Astrocyte (in vitro differentiated cells and primary cell): Measurements from ENCODE around the gene KRTAP5-1. TPM values are rescaled to one million over a fixed set of nuclear protein-coding genes. Genes with fewer than 3 reads are reported as not detected.
A peak's percentile ranks its signal among the peaks of the same experiment; 100 is the strongest.

Experiments
- DNase-seq: peaks from one replicate; pipeline ENCODE4 v3.0.0-alpha.2; 2010; ENCODE audit warnings: low read depth
- FAIRE-seq: peaks from 2 replicates; lab custom pipeline; 2011; peaks lifted over from hg19 to GRCh38; lab: Jason Lieb, UNC
- H2AFZ ChIP-seq: 2 replicates; pipeline ENCODE4 v1.6.0; 2012; ENCODE audit warnings: low read depth, low read length, inconsistent platforms
- H3K27ac ChIP-seq: 2 replicates; pipeline ENCODE4 v1.5.1; 2011; ENCODE audit warnings: low read depth, low read length, inconsistent platforms
- H3K27me3 ChIP-seq: 2 replicates; pipeline ENCODE4 v1.6.0; 2011; ENCODE audit warnings: low read length, inconsistent platforms; ENCODE audit not compliant: insufficient read depth
- H3K36me3 ChIP-seq: 2 replicates; pipeline ENCODE4 v1.5.1; 2011; ENCODE audit warnings: low read length, inconsistent platforms; ENCODE audit not compliant: insufficient read depth
- H3K4me1 ChIP-seq: 2 replicates; pipeline ENCODE4 v1.5.1; 2011; ENCODE audit warnings: low read length, inconsistent platforms; ENCODE audit not compliant: insufficient read depth
- H3K4me2 ChIP-seq: 2 replicates; pipeline ENCODE4 v1.6.0; 2012; ENCODE audit warnings: low read length, inconsistent platforms
- H3K4me3 ChIP-seq: 2 replicates; pipeline ENCODE4 v1.5.1; 2011; ENCODE audit warnings: low read depth, mild to moderate bottlenecking, low read length, inconsistent platforms; ENCODE audit not compliant: insufficient read depth
- H3K79me2 ChIP-seq: 2 replicates; pipeline ENCODE4 v1.6.0; 2012; ENCODE audit warnings: mild to moderate bottlenecking, low read length, inconsistent platforms; ENCODE audit not compliant: insufficient read depth
- H3K9ac ChIP-seq: 2 replicates; pipeline ENCODE4 v1.6.0; 2012; ENCODE audit warnings: mild to moderate bottlenecking, low read length, inconsistent platforms
- H3K9me3 ChIP-seq: 2 replicates; pipeline ENCODE4 v1.5.1; 2012; ENCODE audit warnings: low read depth, mild to moderate bottlenecking, low read length, inconsistent platforms; ENCODE audit not compliant: insufficient read depth
- H4K20me1 ChIP-seq: 2 replicates; pipeline ENCODE4 v1.6.0; 2012; ENCODE audit warnings: low read length, inconsistent platforms; ENCODE audit not compliant: insufficient read depth
- H3K27ac Mint-ChIP-seq: one replicate; pipeline ENCODE4 v1.8.0; 2021; ENCODE audit warnings: mild to moderate bottlenecking, mixed read lengths; ENCODE audit not compliant: unreplicated experiment
- H3K27me3 Mint-ChIP-seq: one replicate; pipeline ENCODE4 v1.8.0; 2021; ENCODE audit warnings: low read depth, mixed read lengths; ENCODE audit not compliant: unreplicated experiment
- H3K36me3 Mint-ChIP-seq: one replicate; pipeline ENCODE4 v1.8.0; 2021; ENCODE audit warnings: low read depth, mixed read lengths; ENCODE audit not compliant: unreplicated experiment
- H3K4me1 Mint-ChIP-seq: one replicate; pipeline ENCODE4 v1.8.0; 2021; ENCODE audit warnings: low read depth, mixed read lengths; ENCODE audit not compliant: unreplicated experiment
- H3K4me3 Mint-ChIP-seq: one replicate; pipeline ENCODE4 v1.8.0; 2021; ENCODE audit warnings: mild to moderate bottlenecking, moderate library complexity, mixed read lengths; ENCODE audit not compliant: unreplicated experiment
- H3K9me3 Mint-ChIP-seq: one replicate; pipeline ENCODE4 v1.8.0; 2021; ENCODE audit warnings: mild to moderate bottlenecking, mixed read lengths; ENCODE audit not compliant: unreplicated experiment
- EZH2 ChIP-seq: IDR thresholded peaks from 2 replicates; pipeline ENCODE4 v1.6.1; 2012; ENCODE audit warnings: mild to moderate bottlenecking, low read length, inconsistent platforms; ENCODE audit not compliant: insufficient read depth
- total RNA-seq: library from RNA; stranded (reverse); gene quantifications from 2 replicates; pipeline ENCODE4 v1.2.1, GENCODE V29; 2021
- TF ChIP-seq, protein P1 (sequence below): IDR thresholded peaks from 2 replicates; pipeline ENCODE4 v1.5.1; 2011; ENCODE audit warnings: low read depth, mild to moderate bottlenecking, inconsistent platforms, low read length, moderate library complexity; ENCODE audit not compliant: insufficient read depth

KRTAP5-1 gene
- total RNA-seq, 1 donor from 2014 or later, result not detected

DNA sequence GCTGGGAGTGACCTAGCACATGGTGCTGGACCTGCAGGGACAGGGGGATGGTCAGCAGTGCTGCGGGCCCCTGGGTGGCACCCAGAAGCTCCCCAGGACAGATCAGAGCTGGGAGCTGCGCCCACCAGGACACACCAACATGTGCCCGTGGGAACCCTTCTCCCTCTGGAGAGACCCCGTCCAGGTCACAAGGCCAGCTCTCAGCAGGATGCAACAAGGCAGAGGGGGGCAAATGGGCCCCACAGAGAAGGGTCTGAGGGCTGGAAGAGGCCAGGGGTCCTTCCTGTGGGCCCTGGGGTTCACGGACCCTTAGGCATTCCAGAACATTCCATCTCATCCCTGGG, 19.2 kb downstream of the KRTAP5-1 start:
- Histone ChIP-seq H3K4me1 (peaks cover 15% of the 10 kb centered on the region), H3K36me3 (no peaks in the 10 kb centered on the region), H3K4me2 (no peak overlapping the region), H2AFZ (no peak overlapping the region), H3K79me2 (peaks cover 65% of the 10 kb centered on the region), H3K9me3 (no peaks in the 10 kb centered on the region), H3K27ac (no peak overlapping the region), H3K9ac (no peak overlapping the region), H3K27me3 (no peaks in the 10 kb centered on the region), H3K4me3 (no peak overlapping the region), H4K20me1 (peaks cover 96% of the 10 kb centered on the region)
- Mint-ChIP-seq H3K9me3 (no peaks in the 10 kb centered on the region), H3K4me3 (no peak overlapping the region), H3K27me3 (no peaks in the 10 kb centered on the region), H3K4me1 (peaks cover 7% of the 10 kb centered on the region), H3K27ac (no peak overlapping the region), H3K36me3 (peaks cover 3% of the 10 kb centered on the region)
- FAIRE-seq (no peak), DNase-seq (no peak)
- TF ChIP-seq, protein P1, sequence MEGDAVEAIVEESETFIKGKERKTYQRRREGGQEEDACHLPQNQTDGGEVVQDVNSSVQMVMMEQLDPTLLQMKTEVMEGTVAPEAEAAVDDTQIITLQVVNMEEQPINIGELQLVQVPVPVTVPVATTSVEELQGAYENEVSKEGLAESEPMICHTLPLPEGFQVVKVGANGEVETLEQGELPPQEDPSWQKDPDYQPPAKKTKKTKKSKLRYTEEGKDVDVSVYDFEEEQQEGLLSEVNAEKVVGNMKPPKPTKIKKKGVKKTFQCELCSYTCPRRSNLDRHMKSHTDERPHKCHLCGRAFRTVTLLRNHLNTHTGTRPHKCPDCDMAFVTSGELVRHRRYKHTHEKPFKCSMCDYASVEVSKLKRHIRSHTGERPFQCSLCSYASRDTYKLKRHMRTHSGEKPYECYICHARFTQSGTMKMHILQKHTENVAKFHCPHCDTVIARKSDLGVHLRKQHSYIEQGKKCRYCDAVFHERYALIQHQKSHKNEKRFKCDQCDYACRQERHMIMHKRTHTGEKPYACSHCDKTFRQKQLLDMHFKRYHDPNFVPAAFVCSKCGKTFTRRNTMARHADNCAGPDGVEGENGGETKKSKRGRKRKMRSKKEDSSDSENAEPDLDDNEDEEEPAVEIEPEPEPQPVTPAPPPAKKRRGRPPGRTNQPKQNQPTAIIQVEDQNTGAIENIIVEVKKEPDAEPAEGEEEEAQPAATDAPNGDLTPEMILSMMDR, result no peak
- TF ChIP-seq EZH2, result no peak

- H3K9me3 ChIP-seq, result no peaks in the 10 kb centered on the region
- peaks cover 60% of the 10 kb centered on the region for H3K79me2 ChIP-seq
- Mint-ChIP-seq H3K27ac (no peak overlapping the region), H3K27me3 (no peaks in the 10 kb centered on the region), H3K36me3 (peaks cover 3% of the 10 kb centered on the region), H3K9me3 (no peaks in the 10 kb centered on the region), H3K4me1 (peaks cover 7% of the 10 kb centered on the region), H3K4me3 (no peak overlapping the region)
- FAIRE-seq (no peak), DNase-seq (no peak)
- TF ChIP-seq, protein P1, result no peak
- no peak for TF ChIP-seq EZH2
- H3K27ac ChIP-seq, result no peak overlapping the region
- H3K4me1 ChIP-seq, result peaks cover 15% of the 10 kb centered on the region
- H3K4me3 ChIP-seq, result no peak overlapping the region
- H2AFZ ChIP-seq, result no peak overlapping the region
- H3K4me2 ChIP-seq, result peak overlapping the region; percentile 45
- H3K36me3 ChIP-seq, result no peaks in the 10 kb centered on the region
- peak overlapping the region; percentile 42 for H3K9ac ChIP-seq
- no peaks in the 10 kb centered on the region for H3K27me3 ChIP-seq
- H4K20me1 ChIP-seq, result peaks cover 96% of the 10 kb centered on the region
Measured at GRCh38 chr11:1565173-1565903, 19.7 kb downstream of the KRTAP5-1 start.

DNA sequence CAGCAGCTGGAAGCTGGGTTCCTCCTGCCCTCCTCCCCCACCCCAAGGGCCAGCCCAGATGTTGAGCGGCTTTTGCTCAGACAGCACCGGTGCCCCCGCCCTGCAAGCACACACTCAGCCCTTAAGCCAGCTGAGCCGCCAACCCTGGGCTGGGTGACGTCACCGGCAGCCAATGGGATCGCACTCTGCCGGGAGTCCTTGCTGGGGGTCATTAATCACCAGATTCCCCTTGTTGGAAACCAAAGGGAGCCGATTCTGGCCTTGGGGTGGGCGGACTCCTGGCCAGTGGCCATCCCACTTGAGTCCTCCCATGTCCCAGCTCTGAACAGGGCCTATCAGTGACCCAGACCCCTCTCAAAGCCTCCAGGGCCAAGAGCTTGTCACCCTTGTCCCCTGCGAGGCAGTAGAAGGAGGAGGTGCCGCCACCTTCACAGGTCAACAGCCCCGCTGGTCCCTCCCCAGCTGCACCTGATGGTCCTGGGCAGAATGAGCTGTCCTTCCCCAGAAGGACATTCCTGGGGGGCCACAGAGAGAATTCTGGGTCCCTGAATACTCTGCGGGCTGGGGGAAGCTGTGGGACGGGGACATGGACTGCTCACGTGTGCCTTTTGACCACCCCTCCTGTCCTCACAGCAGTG, 20.4 kb downstream of the KRTAP5-1 start:
- Histone ChIP-seq H3K4me1 (peaks cover 16% of the 10 kb centered on the region), H3K4me2 (peak overlapping the region; percentile 45), H4K20me1 (peaks cover 96% of the 10 kb centered on the region), H3K27ac (no peak overlapping the region), H3K36me3 (no peaks in the 10 kb centered on the region), H3K4me3 (no peak overlapping the region), H3K9me3 (no peaks in the 10 kb centered on the region), H2AFZ (no peak overlapping the region), H3K9ac (peak overlapping the region; percentile 42), H3K79me2 (peaks cover 53% of the 10 kb centered on the region), H3K27me3 (no peaks in the 10 kb centered on the region)
- FAIRE-seq (peak; percentile 45), DNase-seq (peak; percentile 83)
- Mint-ChIP-seq H3K27ac (peak overlapping the region; percentile 53), H3K9me3 (no peaks in the 10 kb centered on the region), H3K36me3 (peaks cover 5% of the 10 kb centered on the region), H3K4me1 (peaks cover 8% of the 10 kb centered on the region), H3K4me3 (no peak overlapping the region), H3K27me3 (no peaks in the 10 kb centered on the region)
- no peak for TF ChIP-seq EZH2
- TF ChIP-seq, protein P1, result no peak
